Measurements from ENCODE around the gene SRSF9. TPM values are rescaled to one million over a fixed set of nuclear protein-coding genes. Genes with fewer than 3 reads are reported as not detected.
A peak's percentile ranks its signal among the peaks of the same experiment; 100 is the strongest.

The SRSF9 gene
- total RNA-seq, 2 donors from 2014 or later, result 41.0 to 83.5 TPM

DNA sequence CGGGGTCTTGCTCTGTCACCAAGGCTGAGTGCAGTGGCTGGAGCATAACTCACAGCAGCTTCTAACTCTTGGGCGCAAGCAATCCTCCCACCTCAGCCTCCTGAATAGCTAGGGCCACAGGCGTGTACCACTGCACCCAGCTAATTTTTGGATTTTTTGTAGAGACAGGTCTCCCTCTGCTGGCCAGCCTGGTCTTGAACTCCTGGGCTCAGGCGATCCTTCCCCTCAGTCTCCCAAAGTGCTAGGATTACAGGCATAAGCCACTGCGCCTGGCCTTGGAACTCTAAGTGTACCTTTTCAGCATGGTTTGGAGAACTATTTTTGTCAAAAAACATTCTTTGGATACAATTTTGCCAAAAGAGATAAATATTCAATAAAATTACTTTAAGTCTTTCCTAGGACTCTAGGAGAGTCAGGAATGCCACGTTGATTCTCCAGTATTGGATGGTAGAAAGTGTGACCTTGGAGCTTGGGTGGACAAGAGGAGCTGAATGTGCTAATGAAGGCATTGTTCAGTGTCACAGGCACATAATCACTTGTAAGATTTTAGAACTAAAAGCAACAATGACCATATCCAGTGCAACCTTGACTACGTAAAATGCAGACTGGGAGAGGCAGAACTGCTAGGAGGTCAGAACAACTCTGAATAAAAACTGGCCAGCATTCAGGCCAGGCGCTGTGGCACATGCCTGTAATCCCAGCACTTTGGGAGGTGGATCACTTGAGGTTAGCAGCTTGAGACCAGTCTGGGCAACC, 2.8 kb downstream of the SRSF9 start:
- Histone ChIP-seq H3K4me3 (no peak overlapping the region), H3K27ac (no peak overlapping the region), H3K27me3 (replicated peaks; ENCODE audit: insufficient read depth) (no peaks in the 10 kb centered on the region), H3K4me1 (ENCODE audit: control insufficient read depth in 1 of 2, low read depth in 2 of 2) (peaks cover 12 to 36% of the 10 kb centered on the region in 2 donors), H3K36me3 (peaks cover 40% of the 10 kb centered on the region), H3K9me3 (no peaks in the 10 kb centered on the region)
- no peak for ATAC-seq (ENCODE audit: insufficient number of reproducible peaks, low FRiP score, low read depth)
- TF ChIP-seq, protein P1, sequence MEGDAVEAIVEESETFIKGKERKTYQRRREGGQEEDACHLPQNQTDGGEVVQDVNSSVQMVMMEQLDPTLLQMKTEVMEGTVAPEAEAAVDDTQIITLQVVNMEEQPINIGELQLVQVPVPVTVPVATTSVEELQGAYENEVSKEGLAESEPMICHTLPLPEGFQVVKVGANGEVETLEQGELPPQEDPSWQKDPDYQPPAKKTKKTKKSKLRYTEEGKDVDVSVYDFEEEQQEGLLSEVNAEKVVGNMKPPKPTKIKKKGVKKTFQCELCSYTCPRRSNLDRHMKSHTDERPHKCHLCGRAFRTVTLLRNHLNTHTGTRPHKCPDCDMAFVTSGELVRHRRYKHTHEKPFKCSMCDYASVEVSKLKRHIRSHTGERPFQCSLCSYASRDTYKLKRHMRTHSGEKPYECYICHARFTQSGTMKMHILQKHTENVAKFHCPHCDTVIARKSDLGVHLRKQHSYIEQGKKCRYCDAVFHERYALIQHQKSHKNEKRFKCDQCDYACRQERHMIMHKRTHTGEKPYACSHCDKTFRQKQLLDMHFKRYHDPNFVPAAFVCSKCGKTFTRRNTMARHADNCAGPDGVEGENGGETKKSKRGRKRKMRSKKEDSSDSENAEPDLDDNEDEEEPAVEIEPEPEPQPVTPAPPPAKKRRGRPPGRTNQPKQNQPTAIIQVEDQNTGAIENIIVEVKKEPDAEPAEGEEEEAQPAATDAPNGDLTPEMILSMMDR (IDR thresholded peaks at IDR 0.05), result peak; percentile 32
- DNase-seq (ENCODE audit: low spot score), result no peak

DNA sequence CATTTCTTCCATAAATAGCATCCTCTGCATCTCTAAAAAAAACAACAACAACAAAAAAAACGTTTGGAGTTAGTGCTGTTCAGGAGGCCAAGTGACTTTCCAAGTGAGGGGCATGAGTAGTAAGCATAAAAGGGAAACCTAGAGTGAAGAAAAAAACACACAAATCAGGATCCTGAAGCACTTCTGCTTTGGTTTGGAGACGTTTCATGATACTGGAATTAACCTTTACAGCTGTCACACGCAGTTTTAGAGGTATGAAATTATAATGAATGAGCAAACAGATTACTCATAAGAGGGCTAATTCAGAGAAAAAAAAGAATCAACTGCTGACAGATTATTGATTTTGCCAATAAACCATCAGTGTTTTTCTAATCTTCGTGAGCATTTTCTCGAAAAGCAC, 3.8 kb downstream of the SRSF9 start:
- H3K27ac ChIP-seq, result no peak overlapping the region
- no peak for ATAC-seq (ENCODE audit: insufficient number of reproducible peaks, low FRiP score, low read depth)
- DNase-seq (ENCODE audit: low spot score), result no peak
- TF ChIP-seq, protein P1 (IDR thresholded peaks at IDR 0.05), result no peak
- no peaks in the 10 kb centered on the region for H3K27me3 ChIP-seq (replicated peaks; ENCODE audit: insufficient read depth)
- no peak overlapping the region for H3K4me3 ChIP-seq
- peaks cover 48% of the 10 kb centered on the region for H3K36me3 ChIP-seq
- peaks cover 12 to 33% of the 10 kb centered on the region in 2 donors for H3K4me1 ChIP-seq (ENCODE audit: control insufficient read depth in 1 of 2, low read depth in 2 of 2)
- no peaks in the 10 kb centered on the region for H3K9me3 ChIP-seq

DNA sequence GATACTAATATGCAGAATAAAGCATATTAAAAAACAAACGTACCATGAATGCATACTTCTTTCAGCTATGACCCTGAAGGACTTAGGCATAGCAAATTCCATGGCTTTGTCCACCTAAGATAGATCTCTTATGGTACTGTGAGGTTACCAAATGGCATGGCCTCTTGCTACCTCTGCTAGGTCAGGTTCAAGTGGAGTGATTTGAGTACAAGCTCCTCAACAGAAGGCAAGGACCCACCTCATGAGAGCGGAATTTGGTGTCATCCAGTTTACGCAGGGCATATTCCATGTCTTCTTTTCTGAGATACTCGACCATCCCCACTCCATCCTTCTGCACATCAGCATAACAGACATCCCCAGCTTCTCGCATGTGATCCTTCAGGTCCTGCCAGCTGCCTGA, 5.8 kb downstream of the SRSF9 start:
- DNase-seq (ENCODE audit: low spot score) (no peak), ATAC-seq (ENCODE audit: insufficient number of reproducible peaks, low FRiP score, low read depth) (no peak)
- no peak overlapping the region for H3K4me3 ChIP-seq
- TF ChIP-seq, protein P1 (IDR thresholded peaks at IDR 0.05), result no peak
- H3K9me3 ChIP-seq, result no peaks in the 10 kb centered on the region
- peaks cover 7 to 25% of the 10 kb centered on the region in 2 donors for H3K4me1 ChIP-seq (ENCODE audit: control insufficient read depth in 1 of 2, low read depth in 2 of 2)
- H3K36me3 ChIP-seq, result peaks cover 64% of the 10 kb centered on the region
- no peak overlapping the region for H3K27ac ChIP-seq
- H3K27me3 ChIP-seq (replicated peaks; ENCODE audit: insufficient read depth), result no peaks in the 10 kb centered on the region

DNA sequence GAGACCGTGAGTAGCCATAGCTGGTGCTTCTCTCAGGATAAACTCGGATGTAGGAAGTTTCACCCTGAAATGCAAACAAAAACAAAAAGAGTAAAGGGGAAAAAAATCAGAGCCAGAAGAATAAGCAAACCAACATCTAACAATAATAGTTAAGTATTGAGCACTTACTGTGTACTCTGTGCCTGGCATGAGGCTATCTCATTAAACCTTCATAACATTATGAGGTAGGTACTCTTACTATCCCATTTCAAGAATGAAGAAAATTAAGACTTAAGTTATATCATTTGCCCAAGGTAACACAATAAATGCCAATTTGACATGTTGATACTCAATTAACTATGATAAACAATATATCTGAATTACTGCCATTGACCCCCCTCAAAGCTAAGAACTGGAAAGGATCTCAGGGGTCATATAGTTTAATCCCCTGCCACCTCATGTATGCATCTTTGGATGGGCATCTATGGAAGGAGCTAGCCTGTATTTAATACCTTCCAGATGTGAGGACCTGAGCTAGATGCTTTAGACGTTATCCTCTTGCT, 7.4 kb downstream of the SRSF9 start:
- no peaks in the 10 kb centered on the region for H3K9me3 ChIP-seq
- H3K4me1 ChIP-seq (ENCODE audit: control insufficient read depth in 1 of 2, low read depth in 2 of 2), result peaks cover 4 to 12% of the 10 kb centered on the region in 2 donors
- TF ChIP-seq, protein P1 (IDR thresholded peaks at IDR 0.05), result no peak
- ATAC-seq (ENCODE audit: insufficient number of reproducible peaks, low FRiP score, low read depth) (no peak), DNase-seq (ENCODE audit: low spot score) (no peak)
- peaks cover 73% of the 10 kb centered on the region for H3K36me3 ChIP-seq
- H3K4me3 ChIP-seq, result no peak overlapping the region
- no peak overlapping the region for H3K27ac ChIP-seq
- no peaks in the 10 kb centered on the region for H3K27me3 ChIP-seq (replicated peaks; ENCODE audit: insufficient read depth)

DNA sequence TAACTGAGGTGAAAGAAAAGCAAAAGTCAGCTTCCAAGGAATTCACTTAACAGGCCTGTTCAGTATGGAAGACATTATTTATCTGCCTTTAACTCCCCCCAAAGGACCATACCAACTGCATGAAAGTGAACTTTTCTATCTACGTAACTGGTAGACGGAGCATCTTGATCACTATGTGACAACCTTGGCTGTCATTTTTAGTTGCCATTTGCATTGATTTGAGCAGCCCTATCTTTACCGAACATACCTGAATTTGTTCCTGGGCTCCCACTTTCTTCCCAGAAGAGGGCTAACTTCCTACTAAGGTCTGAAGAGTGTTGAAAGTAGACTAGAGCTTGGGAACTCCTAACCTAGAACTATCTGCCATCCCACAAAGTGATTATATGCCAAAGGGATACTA, 9.4 kb downstream of the SRSF9 start:
- ATAC-seq (ENCODE audit: insufficient number of reproducible peaks, low FRiP score, low read depth), result no peak
- TF ChIP-seq, protein P1 (IDR thresholded peaks at IDR 0.05), result no peak
- Histone ChIP-seq H3K27me3 (replicated peaks; ENCODE audit: insufficient read depth) (no peaks in the 10 kb centered on the region), H3K4me1 (ENCODE audit: control insufficient read depth in 1 of 2, low read depth in 2 of 2) (no peaks in the 10 kb centered on the region), H3K36me3 (peaks cover 77% of the 10 kb centered on the region), H3K27ac (no peak overlapping the region), H3K4me3 (no peak overlapping the region), H3K9me3 (no peaks in the 10 kb centered on the region)
- DNase-seq (ENCODE audit: low spot score), result no peak
